HG02840 (cell line): ENCODE data around the gene TMEM63B.

Experiments used
- ATAC-seq: cut with Tn5 transposase; IDR thresholded peaks from one replicate; pipeline ENCODE4 v1.9.1; 2021; ENCODE audit warnings: mild to moderate bottlenecking, moderate library complexity, moderate number of reproducible peaks; ENCODE audit not compliant: unreplicated experiment, low FRiP score

TMEM63B gene

DNA sequence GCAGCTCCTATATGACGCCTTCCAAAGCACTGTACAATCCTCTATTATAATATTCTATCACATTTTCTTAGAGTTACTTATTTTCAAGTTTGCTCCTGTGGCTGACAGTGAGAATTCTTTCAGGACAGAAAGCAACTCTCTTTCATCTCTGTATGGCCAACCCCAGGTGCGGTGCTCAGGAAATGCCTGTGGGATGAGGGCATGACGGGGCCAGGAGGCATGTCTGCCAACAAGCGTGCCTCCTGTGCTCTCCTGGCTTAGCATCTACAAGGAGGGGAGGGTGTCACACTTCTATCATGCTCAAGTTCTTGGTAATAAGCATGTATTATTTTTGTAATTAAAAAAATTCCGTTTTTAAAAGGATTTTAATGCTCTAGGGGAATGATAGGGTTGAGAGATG, 11.5 kb upstream of the TMEM63B start:
- ATAC-seq: no peak

DNA sequence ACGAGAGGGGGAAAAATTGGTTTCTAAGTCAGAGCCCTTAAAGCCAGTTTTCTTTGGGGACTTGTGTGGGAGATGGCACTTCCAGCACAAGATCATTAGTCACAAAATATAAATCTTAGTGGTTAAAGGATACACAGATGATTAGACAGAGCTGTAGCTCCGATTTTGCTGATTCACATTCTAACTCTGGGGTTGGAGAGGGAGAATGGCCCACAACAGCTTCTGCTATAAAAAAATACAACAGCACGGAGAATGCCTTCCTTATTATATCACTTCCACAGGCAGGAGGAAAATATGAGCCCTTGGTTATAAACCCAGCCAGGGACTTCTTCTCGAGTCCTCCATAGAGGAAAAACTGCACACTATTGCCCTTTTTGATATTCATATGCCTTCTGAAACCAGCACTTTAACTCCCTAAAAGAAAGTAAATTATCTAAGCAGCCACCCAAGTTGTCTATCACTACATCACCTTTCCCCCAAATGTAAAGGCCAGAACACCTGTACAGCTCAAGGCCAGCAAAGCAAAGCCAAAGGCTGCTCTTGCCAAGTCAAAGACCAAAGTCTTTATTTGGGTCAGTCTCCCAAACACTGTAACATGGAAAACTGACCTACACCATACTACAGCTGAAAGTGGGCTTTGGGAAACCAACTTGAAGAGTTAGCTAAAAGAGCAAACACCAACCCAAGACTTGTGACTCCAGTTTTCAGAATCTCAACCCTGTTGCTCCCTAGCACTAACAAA, 10.5 kb upstream of the TMEM63B start:
- ATAC-seq: no peak

DNA sequence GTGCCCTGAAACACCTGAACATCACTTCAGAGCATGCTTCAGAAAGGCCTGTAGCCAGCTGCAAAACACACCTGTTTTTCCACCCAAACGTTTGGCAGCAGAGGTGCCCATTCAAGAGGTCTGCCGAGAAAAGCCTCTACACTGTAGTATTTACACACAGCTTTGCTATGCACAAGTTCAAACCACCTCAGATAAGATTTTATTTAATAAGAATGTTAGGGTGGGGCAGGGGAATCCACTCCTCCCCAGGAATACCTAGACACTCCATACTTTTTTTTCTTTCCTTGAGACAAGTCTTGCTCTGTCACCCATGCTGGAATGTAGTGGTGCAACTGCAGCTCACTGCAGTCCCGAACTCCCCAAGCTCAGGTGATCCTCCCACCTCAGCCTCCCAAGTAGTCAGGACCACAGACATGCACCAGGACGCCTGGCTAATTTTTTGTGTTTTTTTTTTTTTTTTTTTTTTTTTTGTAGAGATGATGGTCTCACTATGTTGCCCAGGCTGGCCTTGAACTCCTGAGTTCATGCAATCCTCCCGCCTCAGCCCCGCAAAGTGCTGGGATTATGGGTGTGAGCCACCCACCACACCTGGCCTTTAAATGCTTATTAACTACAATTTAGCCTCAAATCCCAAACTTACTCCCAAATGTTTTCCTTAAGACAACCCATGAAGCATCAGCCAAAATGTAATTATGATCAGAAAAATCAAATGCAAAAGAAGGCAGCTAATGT, 9.8 kb upstream of the TMEM63B start:
- ATAC-seq: no peak

DNA sequence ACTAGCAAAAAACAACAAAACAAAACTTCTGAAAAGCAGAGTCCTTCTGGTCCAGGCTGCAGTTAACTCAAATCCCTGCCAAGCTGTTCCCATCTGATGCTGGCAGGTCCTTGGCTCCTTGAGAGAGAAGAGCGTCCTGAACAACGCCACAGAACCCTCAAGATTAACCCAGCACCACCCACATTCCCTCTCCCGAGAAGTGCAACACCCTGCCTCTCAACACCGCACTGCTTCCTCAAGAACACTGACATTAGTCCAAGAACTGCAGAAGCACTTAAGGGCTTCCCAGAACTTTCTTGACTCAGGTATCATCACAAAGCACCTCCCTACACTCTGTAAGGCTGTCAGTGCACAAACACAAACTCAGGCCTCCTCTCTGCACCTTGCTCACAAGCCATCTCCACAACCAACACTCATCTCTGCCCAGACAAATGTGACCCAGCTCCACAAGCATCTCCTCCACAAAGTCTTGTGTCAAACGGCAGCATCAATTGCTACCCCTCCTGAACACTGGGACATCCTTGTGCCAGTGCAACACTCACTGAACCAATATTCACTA, 7.6 kb upstream of the TMEM63B start:
- no peak for ATAC-seq

DNA sequence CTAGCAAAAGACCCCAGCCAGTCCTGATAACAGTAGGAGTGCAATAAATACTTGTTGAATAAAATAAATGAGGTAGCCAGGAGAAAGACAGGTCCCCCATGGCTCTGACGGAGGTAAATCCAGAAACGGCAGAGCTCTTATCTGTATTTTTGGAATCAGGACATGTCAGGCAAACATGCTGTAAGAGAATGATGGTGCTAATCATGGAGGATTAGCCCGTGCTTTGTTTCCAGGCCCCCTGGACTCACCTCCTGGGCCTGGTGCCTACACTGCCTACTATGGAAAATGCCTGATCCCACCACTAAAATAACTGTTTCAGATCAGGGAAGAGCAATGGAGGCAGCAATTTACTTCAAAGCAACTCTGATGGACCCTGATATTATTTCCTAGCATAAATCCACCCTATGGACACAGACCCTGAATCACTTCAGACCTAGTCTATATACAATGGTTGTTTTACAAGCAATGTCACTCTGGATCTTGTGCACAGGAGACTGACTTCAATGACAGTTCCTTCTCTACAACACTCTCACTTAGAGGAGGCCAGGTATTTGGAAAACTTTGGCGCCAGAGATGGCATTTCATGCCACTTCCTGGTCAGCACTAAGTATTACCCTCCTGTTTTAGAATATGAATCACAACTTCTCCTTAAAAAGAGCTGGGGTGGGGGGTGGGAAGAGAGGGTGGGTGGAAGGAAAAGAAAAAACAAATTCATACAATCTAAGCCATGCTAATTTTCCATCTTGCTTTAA, 6.5 kb upstream of the TMEM63B start:
- ATAC-seq: no peak

DNA sequence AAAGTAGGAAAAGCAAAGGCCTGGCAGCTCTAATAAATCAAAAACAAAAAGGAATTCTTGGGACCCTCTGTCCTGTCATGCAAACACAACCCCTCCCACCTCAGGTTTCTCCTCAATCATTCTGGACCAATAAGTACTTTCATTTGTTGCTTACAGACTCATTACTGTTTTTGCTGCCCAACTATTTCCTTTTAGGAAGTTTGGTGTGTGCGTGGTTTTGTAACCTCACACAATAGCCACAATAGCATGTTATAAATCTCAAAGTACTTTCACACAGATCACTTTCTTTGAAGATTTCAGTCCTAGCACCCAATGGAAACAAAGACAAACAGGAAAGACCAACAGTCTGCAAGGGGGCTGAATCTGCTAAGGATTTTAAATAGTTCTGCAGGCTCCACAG, 4.6 kb upstream of the TMEM63B start:
- no peak for ATAC-seq

DNA sequence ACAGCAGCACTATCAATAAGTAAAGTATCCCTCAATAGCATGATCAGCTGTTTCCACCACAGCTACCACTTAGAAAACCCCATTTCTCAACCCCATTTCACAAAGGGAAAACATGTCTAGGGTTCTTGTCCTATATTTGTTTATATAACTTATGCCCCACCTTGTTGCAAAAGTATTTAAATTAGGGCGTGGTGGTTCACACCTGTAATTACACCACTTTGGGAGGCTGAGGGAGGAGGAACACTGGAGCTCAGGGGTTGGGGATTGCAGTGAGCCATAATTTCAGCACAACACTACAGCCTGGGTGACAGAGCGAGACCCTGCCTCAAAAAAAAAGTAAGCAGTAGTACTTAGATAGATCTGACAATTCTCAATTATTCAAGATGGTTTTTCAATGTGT, 3.8 kb upstream of the TMEM63B start:
- no peak for ATAC-seq

DNA sequence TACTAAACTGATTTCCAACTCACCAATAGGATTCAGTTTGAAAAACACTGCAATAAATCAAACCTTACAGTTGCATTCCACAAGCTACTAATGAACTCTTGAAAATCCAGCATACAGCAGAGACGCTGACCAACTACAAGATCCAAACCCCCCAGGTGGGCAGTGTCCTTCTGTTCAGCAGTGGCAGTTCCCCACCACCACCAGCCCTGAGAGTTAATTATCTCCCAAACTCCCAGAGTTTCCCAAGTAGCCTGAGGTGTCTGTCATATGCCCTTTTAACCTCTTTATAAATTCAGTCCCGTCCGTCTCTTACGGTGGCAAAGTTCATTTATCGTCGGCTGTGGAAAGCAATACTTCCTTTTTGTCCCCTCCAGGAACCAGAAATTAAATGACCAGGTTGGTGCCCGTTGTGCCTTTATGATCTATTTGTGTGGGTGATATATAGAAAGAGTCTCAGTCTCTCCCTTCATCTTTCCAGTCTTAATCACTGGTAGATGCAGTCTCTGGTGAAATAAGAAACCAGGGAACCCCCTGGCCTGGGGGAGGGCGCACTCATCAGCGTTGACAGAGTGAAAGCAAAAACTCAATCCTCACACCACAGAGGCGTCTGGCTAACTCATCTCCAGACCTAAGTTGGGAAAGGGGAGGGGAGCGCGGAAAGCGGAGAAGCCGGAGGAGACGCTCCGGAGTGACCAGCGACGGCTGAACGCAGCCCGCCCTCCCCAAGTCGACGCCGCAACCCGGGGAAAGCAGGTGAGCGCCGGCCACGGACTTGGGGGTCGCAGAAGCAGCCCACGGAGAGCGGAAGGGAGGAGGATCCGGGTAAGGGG, 819 bp upstream of the TMEM63B start:
- ATAC-seq: peak; percentile 42

DNA sequence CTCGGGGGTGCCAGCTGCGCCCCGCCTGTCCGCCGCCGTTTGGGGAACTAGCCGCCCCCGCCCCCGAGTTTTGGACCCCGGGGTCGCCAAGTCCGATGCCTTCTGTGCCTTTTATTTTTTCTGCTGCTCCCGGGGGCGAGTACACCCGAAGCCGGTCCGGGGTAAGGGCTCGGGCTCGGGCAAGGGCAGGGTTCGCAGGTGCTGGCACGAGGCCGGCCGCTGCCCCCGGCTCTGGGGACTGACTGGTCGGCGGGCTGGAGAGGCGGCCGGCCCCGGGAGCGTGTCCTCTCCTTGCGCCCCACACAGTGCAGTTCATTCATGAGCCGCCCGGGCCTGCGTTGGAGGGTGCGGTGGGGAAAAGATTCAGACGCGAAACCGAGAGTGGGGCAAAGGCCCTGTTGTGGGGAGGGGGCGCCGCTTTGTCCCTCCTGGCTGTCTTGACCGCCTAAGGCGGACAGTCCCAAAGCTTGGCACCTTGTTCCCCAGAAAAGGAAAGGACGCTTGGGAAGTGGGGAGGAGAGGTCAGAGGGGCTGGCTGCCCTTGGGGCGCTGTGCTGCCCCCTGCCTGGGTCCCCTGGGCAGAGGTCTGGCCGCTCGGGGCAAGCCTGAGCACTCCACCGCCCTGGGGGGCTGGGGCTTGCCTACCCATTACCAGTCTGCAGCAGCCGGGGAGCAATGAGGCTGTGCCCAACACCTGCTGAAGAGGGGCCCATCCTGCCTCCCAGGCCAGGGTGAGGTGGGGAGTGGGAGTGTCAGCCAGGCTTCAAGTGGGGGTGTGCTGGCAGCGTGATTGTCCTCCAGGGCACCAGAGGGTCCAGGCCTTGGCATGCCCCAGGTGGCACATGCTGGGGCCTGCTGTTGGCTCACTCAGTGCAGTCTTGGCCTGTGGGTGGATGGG, 915 bp downstream of the TMEM63B start:
- no peak for ATAC-seq

DNA sequence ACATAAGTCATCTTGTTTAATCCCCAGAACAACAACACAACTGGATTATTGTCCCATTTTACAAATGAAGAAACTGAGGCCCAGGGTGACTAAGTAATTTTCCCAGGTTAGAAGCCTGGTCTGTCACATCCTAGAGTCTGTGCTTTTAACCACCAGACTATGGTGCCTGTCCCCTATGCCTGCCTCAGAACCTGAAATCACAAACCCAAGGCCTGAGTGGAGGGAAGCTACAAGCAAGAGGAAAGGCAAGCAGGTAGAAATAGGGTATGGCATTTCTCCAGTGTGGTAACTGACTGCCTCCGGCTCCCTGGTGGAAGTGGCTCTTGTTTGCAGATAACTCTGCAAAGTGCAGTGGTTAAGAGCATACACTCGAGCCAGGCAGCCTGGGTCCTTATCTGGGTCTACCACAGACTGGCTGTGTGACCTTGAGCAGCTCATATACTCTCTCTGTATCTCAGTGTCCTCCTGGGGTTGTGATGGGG, 2.5 kb downstream of the TMEM63B start:
- ATAC-seq: no peak

DNA sequence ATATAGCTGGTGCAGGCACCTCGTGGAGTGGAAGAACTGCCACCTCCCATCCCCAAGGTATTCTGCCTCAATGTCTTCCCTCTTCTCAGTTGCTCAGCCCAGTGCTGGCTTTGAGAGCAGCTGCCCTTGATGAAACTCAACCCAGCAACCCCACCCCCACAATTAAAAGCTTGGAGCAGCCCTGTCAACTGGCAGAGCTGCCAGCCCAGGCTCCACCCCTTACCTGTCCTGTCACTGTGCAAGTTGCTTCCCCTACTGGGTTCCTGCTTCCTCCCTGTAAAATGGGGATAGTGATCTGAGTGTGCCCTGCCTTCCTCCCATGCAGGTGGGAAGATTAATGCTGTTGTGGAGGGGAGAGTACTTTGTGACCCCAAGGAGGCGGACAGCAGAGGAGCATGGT, 4.5 kb downstream of the TMEM63B start:
- no peak for ATAC-seq

DNA sequence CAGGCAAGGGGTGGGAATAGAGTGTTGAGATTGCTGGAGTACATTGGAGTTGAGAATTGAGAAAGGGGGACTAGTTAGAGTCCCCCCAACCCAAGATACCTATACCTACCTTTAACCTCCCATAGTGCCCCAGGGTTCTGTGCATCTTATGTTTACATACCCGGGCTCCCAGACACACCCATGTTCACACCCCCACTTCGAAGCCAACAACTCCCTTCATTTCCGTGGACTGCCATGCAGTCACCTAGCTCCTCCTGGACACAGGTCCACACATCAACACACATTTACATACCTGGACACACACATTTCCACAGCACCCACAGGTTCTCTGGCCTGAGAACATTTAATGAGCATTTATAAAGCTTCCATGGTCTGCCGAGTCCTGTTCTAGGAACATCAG, 5.1 kb downstream of the TMEM63B start:
- ATAC-seq: no peak

DNA sequence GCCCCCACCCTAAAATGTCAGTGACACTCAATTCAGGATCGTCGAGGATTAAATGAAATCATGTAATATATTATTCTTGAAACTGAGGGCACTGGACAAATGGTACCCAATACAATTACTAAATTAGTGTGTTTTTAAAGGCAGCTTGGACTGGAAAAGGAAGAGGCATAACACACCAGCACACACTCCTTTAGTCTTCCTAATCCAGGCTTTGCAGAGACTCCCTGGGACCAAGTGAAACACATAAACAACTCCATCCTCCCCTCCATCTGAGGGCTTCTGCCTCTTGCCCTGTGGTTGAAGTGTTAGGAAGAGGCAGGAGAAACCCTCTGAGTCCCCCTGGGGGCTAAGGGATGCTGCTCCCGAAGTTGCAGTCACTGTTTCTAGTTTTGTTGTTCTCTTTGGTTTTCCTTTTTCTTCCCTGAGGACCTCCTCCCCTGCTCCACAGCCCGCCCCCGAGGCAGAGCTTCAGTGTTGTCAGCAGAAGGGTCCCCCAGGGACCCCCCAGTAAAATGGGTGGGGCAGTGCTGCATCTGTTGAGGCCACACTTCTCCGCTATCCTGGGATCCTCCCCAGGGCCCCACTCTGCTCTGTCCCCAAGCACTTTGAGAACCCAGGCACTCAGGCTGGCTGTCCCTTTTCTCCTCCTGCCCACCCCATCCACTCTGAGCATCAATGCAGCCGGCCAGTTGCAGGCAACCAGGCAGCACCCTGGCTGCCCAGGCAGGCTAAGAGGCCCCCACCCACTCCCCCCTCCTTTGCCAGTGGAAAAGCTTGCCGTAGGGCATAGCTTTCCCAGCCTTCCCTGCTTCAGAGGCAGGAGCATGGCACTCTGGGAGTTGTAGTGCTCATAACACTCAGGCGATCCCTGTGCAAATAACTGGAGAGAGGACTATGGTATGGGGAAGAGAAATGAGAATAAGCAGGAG, 5.9 kb downstream of the TMEM63B start:
- no peak for ATAC-seq

DNA sequence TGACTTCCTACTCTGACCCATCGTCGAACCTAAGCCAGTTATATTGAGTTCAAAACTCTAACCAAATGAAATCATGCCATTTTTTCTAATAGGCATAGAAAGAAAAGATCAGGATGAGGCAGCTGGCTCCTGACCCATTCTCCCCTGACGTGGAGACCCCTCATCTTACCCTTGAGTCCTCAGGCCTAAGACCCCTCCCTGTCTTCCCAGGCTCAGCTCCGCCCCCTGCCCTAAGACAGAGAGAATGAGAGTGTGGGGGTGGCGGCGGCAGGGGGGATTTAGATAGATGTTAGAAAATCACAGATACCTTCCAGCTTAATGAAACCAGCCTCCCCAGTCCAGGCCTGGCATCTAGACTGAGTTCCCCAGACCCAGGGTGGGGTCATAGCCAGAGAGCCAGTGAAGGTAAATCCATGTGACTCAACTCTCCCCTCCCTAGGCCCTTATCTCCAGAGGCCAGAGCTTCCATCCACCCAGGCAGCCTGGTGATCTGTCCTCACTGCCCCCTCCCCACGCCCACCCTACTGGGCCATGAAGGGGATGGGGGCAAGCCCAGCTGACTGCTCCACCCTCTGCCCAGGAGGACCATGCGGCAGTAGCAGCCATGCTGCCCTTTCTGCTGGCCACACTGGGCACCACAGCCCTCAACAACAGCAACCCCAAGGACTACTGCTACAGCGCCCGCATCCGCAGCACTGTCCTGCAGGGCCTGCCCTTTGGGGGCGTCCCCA, 6.8 kb downstream of the TMEM63B start:
- no peak for ATAC-seq

DNA sequence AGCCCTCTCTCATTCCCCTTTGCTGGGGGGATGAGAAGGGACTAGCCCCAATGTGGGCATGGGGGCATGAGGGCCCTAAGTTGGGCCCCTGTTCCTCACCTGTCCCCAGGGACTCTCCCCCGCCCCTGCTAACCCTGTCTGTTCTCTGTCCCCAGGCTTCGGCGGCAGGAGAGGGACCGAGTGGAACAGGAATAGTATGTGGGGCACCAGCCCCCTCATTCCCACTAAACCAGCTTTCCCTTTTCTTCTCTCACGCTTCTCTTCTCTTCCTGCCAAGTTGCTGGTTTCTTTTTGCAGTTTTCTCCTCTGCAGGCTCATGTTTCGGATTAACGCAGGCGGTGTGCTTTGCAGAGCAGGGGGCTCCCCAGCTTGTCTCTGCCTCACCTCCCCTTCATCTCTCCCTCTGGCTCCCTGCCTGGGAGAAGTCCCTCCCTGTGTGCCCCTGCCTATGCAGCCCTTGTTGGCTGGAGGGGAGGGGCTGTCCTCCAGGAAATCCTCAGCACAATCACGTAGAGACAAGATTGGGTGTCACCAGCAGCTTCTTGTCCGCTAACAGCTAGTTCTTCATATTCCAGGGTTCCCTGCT, 7.9 kb downstream of the TMEM63B start:
- no peak for ATAC-seq

DNA sequence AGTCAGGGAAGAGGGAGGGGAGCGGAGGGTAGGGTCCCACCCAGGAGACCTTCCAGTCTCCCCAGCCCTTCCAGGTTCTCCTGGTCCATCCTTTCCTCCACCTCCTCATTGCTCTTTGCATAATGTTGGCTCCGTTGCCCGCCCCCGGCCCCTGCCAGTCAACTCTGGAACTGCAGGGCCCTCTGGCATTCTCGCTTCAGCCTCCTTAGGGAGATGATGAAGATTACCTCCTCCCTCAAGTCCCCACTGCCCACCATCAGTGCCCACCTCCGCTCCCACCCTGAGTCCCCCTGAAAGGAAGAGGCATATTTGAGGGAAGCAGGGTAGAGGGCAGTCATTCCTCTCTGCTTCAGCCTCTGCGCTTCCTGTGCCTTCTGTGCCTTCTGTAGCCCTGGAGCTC, 8.5 kb downstream of the TMEM63B start:
- ATAC-seq: no peak

DNA sequence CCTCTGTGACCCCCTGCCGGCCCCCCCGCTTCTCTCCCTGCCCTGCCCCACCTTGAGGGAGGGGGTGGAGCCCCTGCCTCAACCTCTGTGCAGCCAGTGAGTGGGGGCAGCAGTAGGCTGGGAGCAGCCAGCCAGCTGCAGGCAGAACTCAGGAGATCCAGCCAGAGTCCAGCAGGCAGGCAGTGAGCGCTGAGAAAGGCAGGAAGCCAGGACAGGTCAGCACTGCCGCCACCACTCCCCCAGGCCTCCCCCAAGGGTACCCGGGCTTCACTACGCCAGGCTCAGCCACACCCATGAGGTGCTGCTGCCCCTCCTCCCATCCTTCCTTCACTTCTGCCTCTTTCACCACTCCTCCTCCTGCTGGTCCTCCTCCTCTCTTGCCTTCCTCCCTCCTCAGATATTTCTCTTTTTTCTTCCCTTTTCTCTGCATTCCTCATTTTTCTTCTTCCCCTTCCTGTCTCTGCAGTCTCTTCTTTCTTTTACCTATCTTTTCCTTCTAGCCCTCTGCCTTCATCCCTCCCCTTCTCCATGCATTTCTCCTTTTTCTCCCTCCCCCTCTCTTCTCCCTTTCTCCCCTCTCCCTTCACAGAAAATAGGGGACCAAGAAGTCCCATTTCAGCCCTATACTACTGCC, 11.5 kb downstream of the TMEM63B start:
- ATAC-seq: no peak
